LNCAP (cell line): Measurements from ENCODE around the gene TRRAP.

Experiments
- TF ChIP-seq, protein P1 (sequence below): fragments of 450-650 bp; IDR thresholded peaks from 2 replicates; pipeline ENCODE4 v1.5.1; 2017; ENCODE audit warnings: mild to moderate bottlenecking

Gene TRRAP

GRCh38 chr7:99050971-99051370 lies 172.6 kb downstream of the TRRAP start:
- TF ChIP-seq, protein P1, sequence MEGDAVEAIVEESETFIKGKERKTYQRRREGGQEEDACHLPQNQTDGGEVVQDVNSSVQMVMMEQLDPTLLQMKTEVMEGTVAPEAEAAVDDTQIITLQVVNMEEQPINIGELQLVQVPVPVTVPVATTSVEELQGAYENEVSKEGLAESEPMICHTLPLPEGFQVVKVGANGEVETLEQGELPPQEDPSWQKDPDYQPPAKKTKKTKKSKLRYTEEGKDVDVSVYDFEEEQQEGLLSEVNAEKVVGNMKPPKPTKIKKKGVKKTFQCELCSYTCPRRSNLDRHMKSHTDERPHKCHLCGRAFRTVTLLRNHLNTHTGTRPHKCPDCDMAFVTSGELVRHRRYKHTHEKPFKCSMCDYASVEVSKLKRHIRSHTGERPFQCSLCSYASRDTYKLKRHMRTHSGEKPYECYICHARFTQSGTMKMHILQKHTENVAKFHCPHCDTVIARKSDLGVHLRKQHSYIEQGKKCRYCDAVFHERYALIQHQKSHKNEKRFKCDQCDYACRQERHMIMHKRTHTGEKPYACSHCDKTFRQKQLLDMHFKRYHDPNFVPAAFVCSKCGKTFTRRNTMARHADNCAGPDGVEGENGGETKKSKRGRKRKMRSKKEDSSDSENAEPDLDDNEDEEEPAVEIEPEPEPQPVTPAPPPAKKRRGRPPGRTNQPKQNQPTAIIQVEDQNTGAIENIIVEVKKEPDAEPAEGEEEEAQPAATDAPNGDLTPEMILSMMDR = no peak

- TF ChIP-seq, protein P1 = no peak
These were observed 176.4 kb downstream of the TRRAP start for GRCh38 chr7:99054781-99055180.

DNA sequence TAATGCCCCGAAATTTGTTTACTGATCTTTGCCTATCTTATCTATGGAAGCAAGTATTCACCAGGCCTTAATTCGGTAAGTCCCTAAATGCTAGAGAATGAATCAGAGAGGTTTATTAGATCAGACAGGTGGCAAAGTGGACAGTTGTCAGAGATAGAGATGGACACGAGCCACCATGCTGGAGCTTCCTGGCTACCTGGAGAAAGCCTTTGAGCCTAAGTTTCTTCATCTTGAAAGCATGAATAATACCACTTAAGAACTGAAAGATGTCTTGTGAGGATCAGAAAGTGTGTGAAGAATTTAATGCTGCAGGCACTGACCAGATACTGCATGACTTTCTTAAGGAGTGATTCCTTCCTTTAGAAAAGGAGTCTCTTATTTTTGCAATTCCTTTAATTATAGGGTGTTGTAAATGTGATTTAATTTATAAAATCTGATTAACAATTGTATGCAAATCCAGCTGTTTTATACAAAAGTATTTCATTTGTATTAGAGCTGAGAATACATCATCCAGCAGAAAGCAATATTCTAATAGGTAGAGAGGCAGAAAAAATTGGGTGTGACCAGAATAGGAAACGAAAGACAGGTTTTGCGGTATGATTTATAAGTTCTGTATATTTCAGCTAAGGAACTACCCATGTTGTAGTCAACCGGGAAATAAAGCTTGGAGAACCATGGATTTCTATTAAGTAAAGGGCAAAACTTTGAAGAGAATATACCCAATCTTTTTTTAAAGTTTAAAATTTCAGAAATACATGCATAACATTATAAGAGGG lies 182.9 kb downstream of the TRRAP start:
- TF ChIP-seq, protein P1 = no peak
